Embryonic facial prominence (tissue), 1 donor: ENCODE measurements around the gene ZCWPW1.

ENCODE experiments used
- DNase-seq: peaks from one replicate; pipeline ENCODE4 v3.0.0-alpha.2; 2016; ENCODE audit errors: extremely low spot score

Gene ZCWPW1

DNA sequence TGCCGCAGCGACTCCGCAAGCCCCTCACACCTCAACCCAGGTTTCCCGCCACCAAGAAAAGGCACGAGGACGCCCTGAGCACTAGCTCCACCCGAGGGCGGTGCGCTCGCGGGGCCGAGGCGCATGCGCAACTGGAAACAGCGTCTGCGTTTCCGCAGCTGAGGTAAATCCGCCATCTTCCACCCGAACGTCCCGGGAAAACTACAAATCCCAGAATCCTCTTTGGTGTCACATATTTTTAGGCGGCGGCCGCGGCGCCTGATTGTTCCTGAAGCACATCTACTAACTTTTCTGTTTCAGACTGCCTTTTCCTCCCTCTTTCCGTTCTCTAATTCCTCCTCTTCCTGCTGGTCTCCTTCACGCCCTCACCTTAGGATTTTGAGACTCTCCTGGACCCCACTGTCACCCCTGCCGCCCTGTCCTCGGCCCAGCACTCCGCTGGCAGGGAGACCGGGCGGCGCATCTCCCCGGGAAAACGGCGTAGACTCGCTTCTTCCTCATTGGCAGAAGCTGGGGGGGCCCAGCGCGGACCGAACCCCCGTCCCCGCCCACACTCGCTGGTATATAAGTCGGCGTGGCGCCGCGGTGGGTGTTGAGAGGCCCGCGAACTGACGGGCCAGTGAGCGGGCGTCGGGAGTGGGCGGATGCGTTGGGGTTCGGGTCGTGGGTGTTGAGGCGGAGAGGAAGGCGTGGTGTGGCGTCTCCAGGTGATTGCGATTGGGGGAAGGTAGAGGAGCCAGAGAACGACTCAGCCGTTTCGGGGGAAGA lies at the start of gene ZCWPW1:
ZCWPW1 (minus strand) TSS at position 505 of the 768 bp plus-strand sequence. CDS start 8,054 bp downstream, outside the sequence.
- DNase-seq, result peak; percentile 89

GRCh38 chr7:100477871-100478267 lies 49.4 kb upstream of the ZCWPW1 start:
- DNase-seq, result no peak

DNA sequence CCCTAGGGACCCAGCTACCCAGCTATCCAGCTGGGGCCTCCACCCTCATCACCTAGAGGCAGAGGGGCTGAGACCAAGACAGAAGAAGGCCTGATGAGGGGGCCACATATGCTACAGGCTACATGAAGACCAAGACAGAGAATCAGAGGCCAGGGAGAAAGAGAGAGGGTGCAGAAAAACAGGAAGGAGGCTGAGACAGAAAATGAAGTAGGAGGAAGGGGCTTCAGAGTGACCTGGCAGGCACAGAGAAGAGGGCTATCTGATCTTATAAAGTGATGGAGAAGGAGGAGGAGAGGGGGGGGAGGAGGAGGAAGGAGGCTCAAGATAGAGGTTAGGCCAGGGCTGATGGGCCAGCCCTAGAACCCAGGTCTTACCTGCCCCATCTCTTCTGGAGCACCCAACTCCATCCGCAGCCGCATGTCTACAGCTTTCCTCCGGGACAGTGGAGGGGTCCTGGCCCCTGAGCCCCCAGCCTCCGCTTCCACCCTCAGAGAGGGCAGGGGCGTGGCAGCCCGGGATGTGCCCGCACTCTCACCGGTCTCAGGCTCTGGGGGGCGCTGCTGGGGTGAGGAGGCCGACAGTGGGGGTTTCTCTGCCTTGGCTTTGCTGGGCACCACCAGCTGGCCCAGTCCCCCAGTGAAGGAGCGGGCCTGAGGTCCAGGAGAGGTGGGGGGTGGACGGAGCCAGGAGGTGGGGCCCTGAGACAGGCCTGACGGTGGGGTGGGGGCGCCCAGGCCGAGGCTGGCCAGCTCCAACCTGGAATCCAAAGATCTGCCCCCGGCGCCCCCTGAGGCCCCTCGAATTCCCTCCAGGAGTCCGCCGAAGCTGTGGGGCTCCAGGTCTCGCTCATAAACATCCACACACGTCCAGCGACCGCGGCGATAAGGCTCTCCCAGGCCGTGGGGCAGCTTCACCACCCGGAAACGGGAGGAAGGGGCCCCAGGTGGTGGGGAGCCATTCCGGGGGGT lies 48.7 kb upstream of the ZCWPW1 start:
- no peak for DNase-seq

- DNase-seq, result no peak
These were observed 47.7 kb upstream of the ZCWPW1 start for GRCh38 chr7:100476101-100476780.

GRCh38 chr7:100475549-100475948 lies 47.0 kb upstream of the ZCWPW1 start:
- no peak for DNase-seq

DNA sequence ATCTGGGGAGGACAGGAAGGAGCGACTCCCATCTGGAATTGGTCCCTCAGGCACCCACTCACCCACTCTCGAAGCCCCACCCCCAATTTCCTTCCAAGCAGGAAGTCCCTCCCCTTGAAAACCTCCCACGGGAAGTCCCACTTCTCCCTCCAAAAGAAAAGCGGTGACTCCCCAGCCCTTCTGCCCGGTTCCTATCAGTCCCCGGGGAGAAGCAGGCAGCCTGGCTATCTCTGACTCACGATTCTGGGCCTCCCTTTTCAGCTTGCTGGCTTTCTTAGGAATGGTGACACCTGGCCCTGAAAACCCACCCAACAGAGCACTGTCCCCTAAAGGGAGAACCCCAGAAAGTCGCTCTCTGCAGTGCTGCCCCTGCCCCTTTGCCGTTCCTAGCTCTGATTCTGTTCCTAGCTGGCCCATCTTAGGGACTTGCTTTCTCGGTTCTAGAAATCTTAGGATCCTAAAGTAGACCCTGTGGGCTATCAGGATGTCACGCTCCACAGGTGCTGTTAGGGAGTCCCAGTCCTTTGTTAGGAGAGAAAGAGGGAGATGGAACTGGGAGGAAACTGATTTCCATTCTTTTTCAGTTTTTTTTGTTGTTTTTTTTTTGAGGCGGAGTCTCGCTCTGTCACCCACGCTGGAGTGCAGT lies 44.5 kb upstream of the ZCWPW1 start:
- DNase-seq, result no peak

GRCh38 chr7:100472121-100472851 lies 43.8 kb upstream of the ZCWPW1 start:
- DNase-seq, result no peak

GRCh38 chr7:100471021-100471420 lies 42.5 kb upstream of the ZCWPW1 start:
- no peak for DNase-seq

GRCh38 chr7:100469227-100470044 lies 40.9 kb upstream of the ZCWPW1 start:
- no peak for DNase-seq

DNA sequence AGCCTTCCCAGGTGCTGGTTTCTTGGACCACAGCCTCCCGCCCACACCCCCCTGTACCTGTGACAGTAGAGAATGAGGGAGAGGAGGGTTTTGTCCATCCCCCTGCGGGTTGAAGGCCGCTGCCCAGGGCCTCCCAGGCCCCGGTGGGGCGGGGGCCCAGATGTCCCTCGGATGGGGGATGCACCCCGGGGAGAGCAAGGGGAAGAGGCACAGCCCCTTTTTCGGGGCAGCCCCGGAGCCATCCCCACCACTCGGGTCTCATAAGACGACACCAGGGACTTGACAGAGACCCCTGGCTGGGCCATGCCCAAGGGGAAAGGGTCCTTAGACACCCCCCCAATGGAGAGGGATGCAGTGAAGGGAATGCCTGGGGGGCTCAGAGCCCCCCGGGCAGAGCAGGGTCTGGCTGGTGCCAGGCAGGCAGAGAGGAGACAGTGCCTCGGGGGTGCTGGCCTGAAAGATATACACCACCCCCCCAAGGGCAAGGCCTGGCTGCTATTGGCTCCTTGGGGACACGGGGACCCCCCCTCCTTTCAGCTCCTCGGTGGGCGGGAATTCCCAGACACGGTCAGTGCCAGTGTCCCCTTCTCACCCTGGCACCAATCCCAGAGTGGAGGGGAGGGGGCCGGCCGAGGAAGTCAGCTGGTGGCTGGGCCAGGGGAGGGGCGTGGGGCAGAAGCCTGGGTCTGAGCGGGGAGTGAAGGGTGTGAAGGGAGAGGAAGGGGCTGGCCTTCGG lies 39.3 kb upstream of the ZCWPW1 start:
- no peak for DNase-seq

- DNase-seq, result no peak
These were observed 38.4 kb upstream of the ZCWPW1 start for GRCh38 chr7:100466653-100467605.

DNA sequence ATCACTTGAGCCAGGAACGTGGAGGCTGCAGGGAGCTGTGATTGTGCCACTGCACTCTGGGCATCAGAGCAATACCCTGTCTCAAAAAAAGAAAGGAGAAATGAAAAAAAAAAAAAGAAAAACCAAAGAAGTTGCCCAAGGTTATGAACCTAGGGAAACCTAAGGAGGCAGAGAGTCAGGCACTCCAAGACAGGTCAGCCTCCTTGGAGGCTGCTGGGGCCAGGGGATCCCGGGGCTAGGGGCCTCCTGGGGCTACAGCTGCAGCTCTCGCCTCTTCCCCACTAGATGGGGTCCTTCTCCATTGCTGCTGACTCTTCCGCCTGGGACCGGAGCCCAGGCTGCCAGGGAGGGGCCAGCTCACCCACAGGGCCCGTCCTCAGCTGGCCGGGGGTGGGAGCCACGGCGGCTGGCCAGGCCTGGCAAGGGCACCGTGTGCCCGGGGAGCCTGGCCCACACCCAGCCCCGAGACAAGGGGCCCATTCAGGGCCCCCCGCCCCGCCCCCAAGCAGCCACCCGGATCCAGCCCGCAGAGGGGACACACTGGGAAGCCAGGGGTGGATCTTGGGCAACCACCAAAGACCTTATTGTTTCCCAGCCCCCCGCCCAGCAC lies 37.3 kb upstream of the ZCWPW1 start:
- no peak for DNase-seq

GRCh38 chr7:100465299-100465698 lies 36.8 kb upstream of the ZCWPW1 start:
- no peak for DNase-seq

GRCh38 chr7:100464791-100465190 lies 36.3 kb upstream of the ZCWPW1 start:
- DNase-seq, result no peak

DNA sequence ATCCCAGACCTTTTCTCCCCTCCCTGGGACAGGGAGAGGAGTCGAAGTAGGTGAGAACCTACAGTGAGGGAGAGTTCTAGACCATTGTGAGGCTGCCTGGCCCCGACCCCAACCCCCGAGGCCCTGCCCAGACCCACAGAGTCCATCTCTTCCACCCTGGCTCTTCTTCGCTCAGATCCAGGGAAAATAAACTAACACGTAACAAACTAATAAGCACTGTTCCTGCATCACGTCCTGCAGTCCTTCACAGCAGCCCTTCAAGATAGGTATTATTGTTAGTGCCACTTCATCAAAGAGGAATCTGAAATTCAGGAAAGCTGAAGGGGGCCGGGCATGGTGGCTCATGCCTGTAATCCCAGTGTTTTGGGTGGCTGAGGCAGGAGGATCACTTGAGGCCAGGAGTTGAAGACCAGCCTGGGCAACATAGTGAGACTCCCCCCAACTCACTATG lies 35.7 kb upstream of the ZCWPW1 start, which contains the start of gene SPACDR:
SPACDR (minus strand) TSS at position 51 of the 451 bp plus-strand sequence. CDS start 235 bp downstream, outside the sequence.
- DNase-seq, result no peak

- DNase-seq, result no peak
These were observed 28.5 kb upstream of the ZCWPW1 start for GRCh38 chr7:100457033-100457432.

DNA sequence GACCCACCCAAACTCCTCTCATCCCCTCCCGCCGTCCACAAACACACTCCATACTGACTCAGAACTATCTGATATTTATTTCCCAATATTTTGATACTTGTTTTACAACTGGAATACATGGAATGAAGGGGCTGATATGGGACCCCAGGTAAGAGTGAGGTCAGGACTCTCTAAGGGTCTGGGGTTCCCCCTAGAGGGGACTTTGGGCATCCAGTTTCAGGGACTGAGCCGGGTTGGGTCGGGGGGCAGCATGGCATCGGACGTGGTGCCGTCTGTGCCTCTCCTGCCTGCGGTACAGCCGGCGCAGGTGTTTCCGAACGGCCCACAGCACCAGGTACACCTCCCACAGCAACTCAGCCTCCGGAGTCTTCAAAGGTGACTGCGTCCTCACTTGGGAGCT lies 28.1 kb upstream of the ZCWPW1 start:
- DNase-seq, result no peak
